Peyer's patch (tissue), 4 donors: ENCODE data around the gene TTC28.

Experiments used
- CTCF ChIP-seq, 6 experiments: fragments of 450-650 bp in 4 of 6; fragments of 200-600 bp in 2 of 6; sonication (generic) in 1 of 6; IDR thresholded peaks; one replicate each; pipeline ENCODE4 v1.5.1; 2017 to 2019; ENCODE audit warnings: antibody characterized with exemption in 6 of 6, mild to moderate bottlenecking in 3 of 6, moderate library complexity in 1 of 6
- POLR2A ChIP-seq, 2 donors: fragments of 450-650 bp; IDR thresholded peaks; one replicate each; pipeline ENCODE4 v1.5.1; 2017; ENCODE audit warnings: antibody characterized with exemption in 2 of 2, mild to moderate bottlenecking in 2 of 2, moderate library complexity in 2 of 2

- TF ChIP-seq CTCF (IDR thresholded peaks at IDR 0.05) (no peak), POLR2A (IDR thresholded peaks at IDR 0.05) (no peak)
Observed at GRCh38 chr22:27986937-27987336, 692.7 kb downstream of the TTC28 start.
